Dendritic cell treated with granulocyte-macrophage colony-stimulating factor and Interleukin-4, amounts not matched to agents 40 ng/mL and 50 ng/mL, for 4 days (primary cell): Measurements from ENCODE around the gene ITGAE.

Source experiments
- H3K27ac Mint-ChIP-seq: one replicate; pipeline ENCODE4 v1.8.0; 2022; ENCODE audit warnings: mild to moderate bottlenecking, mixed read lengths
- H3K27me3 Mint-ChIP-seq: one replicate; pipeline ENCODE4 v1.8.0; 2022; ENCODE audit warnings: mild to moderate bottlenecking, mixed read lengths
- H3K36me3 Mint-ChIP-seq: one replicate; pipeline ENCODE4 v1.8.0; 2022; ENCODE audit warnings: low read depth, mixed read lengths
- H3K4me1 Mint-ChIP-seq: one replicate; pipeline ENCODE4 v1.8.0; 2022; ENCODE audit warnings: low read depth, mixed read lengths
- H3K4me3 Mint-ChIP-seq: one replicate; pipeline ENCODE4 v1.8.0; 2022; ENCODE audit warnings: mild to moderate bottlenecking, moderate library complexity, mixed read lengths
- H3K9me3 Mint-ChIP-seq: one replicate; pipeline ENCODE4 v1.8.0; 2022; ENCODE audit warnings: mixed read lengths
- intact Hi-C: fragments of 100-400 bp; cut with micrococcal nuclease; formaldehyde crosslinking; loops from one replicate; pipeline ENCODE4 v1.15.0; 2022

ITGAE gene

GRCh38 chr17:3668279-3669084 is 132.5 kb downstream of the ITGAE start, which contains the start of the genes EMC6 and TAX1BP3:
TSS of gene EMC6 (plus strand) at chr17:3668812. CDS start at chr17:3669147, 335 bp downstream.
TSS of gene TAX1BP3 (minus strand) at chr17:3668578. CDS start at chr17:3668526, 52 bp downstream.
- Mint-ChIP-seq H3K27me3 (no peaks in the 10 kb centered on the region), H3K4me3 (peak within 1 kb of the TSS; percentile 93), H3K4me1 (peaks cover 69% of the 10 kb centered on the region), H3K27ac (peak within 1 kb of the TSS; percentile 93), H3K9me3 (no peaks in the 10 kb centered on the region), H3K36me3 (peaks cover 50% of the 10 kb centered on the region)
- intact Hi-C loops, result loop anchor here (1.0 kb wide), 2 partner anchors 28 to 55 kb away; partner anchors contain the start of gene HASPIN

GRCh38 chr17:3667366-3668278 is 133.4 kb downstream of the ITGAE start:
- Mint-ChIP-seq H3K27me3 (no peaks in the 10 kb centered on the region), H3K27ac (peak overlapping the region; percentile 93), H3K4me3 (peak overlapping the region; percentile 93), H3K36me3 (peaks cover 59% of the 10 kb centered on the region), H3K9me3 (no peaks in the 10 kb centered on the region), H3K4me1 (peaks cover 66% of the 10 kb centered on the region)
- intact Hi-C loops, result loop anchor here (1.0 kb wide), 2 partner anchors 27 to 56 kb away; partner anchors contain the start of gene HASPIN

GRCh38 chr17:3666516-3666915 is 134.5 kb downstream of the ITGAE start:
- Mint-ChIP-seq H3K4me1 (peaks cover 57% of the 10 kb centered on the region), H3K27ac (peak overlapping the region; percentile 47), H3K36me3 (peaks cover 61% of the 10 kb centered on the region), H3K4me3 (no peak overlapping the region), H3K27me3 (no peaks in the 10 kb centered on the region), H3K9me3 (no peaks in the 10 kb centered on the region)
- intact Hi-C loops, result no loop called here

- peak overlapping the region; percentile 3 for H3K4me3 Mint-ChIP-seq
These were observed 135.2 kb downstream of the ITGAE start for GRCh38 chr17:3665834-3666233.

More at GRCh38 chr17:3665834-3666233, 135.2 kb downstream of the ITGAE start:
- intact Hi-C loops, result no loop called here
- Mint-ChIP-seq H3K9me3 (no peaks in the 10 kb centered on the region), H3K36me3 (peaks cover 66% of the 10 kb centered on the region), H3K4me1 (peaks cover 55% of the 10 kb centered on the region), H3K27me3 (no peaks in the 10 kb centered on the region), H3K27ac (peak overlapping the region; percentile 47)
